ENCODE data around the gene SENP8.
"Not testable (repeated sequence)": the region's sequence is repeated elsewhere in the genome, so short reads cannot be mapped to it uniquely, and the experiment has no call there.

Gene SENP8

DNA sequence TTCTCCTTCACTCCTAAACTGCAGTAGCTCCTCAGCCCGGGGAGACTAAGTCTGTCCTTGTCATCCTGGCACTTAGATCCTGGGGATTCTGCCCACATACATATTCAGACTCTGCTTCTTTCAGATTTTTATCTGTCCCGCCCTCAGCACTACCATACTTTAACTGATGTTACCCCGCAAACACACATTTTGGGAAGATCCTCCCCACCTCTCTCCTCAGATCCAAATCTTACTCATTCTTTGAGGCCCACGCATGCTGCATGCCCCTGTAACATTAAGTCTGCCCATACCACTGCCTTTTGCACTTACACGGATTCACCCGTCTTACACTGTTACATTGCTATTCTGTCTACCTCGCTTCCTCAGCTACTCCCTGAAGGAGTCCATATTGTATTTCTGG, 36.1 kb downstream of the SENP8 start:
- DNase-seq (ENCODE audit: low read depth in 1 of 2, low spot score in 1 of 2) = no peak

DNA sequence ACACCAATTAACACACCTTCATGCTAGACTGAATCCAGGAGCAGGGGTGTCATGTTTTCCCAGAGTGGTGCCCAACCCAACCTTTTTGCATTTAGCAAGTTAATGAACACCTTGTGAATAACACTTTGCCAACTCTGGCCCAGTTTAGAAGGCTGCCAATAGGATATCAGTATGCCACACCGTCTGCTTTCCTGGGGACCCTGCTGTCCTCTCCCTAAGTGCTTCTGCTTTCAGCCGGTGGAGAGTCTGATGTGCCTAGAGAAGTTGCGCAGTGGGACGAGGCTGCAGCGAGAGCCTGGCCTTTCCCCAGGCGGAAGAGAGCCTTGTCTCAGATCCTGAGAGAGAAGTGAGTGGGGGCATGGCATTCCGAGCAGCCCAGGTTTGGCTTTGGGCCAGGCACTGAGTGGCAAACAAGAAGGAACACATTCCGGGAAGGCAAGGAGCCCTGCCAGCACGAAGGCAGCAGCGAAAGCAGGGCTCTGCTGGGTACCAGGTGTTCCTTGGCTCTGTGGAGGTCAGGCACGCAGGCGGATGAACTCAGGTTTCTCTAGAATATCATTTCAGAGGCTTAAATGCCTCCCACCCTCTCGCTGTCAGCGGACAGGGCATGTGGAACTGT, 36.9 kb downstream of the SENP8 start:
- no peak for DNase-seq (ENCODE audit: low read depth in 1 of 2, low spot score in 1 of 2)

DNA sequence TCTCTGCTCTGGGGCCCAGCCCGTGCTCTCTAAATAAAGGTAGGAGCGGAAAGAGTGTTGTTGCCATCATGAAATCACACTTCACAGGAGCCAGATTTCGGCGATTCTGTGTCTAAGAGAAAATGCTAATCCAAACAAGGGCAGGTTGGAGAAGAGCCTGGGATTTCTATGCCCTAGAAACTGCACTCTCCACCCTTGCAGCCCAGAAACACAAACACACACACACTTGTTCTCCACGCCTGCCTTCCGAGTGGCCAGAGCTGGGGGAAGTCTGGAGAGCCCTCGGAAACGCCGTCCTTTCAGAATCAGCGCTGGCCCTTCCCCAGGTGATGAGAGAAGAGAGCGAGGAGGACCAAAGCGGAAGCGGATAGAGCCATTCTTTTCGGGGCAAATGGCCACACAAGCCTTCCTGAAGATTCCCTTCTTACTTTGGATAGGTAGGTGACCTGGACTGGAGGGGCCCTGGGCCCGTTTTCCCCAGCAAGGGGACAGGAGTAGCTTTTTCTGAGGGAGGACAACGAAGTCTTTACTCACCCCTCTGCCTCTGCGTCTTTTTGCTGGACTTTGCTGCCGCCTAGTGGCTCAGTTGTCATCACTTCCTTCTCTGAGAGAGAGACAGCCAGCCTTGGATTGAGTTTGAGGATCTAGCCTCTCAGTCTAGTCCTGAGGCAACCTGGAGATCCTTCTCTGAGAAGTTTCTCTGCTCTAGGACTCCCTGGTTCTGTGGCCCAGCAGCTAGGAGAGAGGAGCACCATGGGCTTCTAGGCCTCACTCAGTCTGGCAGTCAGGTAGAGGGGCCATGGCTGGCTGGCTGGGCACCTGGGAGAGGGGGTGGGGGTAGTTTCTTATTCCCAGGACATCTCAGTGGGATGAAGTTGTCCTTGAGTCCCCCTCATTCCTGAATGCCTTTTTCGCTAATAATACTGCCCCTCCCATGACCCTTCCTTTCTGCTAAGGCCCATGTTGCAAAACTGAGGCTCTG, 37.7 kb downstream of the SENP8 start:
- DNase-seq (ENCODE audit: low read depth in 1 of 2, low spot score in 1 of 2) = peak; percentile 61 to 70

DNA sequence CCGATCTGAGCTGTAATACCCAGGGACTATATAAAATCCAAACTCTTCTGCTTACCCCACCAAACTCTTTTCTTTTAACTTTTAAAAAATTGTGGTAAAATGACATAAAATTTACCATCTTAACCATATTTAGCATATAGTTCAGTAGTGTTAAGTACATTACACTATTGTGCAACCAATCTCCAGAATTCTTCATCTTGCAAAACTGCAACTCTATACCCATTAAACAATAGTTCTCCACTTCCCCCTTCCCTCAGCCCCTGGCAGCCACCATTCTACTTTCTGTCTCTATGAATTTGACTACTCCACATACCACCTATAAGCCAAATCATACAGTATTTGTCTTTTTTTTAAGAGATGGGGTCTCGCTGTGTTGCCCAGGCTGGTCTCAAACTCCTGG, 38.7 kb downstream of the SENP8 start:
- no peak for DNase-seq (ENCODE audit: low read depth in 1 of 2, low spot score in 1 of 2)

DNA sequence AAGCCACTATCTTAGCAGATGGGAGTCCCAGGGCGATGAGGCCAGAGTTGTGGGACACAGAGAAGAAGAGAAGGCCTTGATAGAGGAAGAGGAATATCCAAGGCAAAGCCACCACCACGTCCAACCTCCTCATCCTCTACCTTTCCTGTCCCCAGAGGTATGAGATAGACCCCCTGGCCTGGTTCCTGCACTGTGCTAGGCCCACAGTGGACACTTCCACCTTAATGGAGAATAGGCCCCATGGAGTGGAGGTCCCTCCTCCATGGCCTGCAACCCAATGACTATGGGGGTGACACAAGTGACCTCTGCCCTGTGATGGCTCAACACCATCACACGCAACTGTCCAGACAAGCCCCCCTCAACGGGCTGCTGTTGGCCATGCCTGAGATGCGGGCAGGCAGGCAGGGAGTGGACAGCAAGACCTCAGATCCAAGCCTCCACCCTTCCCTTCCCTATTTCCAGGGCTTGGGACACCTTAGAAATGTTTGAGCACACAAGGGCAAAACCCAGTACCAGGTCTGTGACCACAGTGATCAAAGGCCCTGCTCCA, 42.6 kb downstream of the SENP8 start:
- no peak for DNase-seq (ENCODE audit: low read depth in 1 of 2, low spot score in 1 of 2)

DNA sequence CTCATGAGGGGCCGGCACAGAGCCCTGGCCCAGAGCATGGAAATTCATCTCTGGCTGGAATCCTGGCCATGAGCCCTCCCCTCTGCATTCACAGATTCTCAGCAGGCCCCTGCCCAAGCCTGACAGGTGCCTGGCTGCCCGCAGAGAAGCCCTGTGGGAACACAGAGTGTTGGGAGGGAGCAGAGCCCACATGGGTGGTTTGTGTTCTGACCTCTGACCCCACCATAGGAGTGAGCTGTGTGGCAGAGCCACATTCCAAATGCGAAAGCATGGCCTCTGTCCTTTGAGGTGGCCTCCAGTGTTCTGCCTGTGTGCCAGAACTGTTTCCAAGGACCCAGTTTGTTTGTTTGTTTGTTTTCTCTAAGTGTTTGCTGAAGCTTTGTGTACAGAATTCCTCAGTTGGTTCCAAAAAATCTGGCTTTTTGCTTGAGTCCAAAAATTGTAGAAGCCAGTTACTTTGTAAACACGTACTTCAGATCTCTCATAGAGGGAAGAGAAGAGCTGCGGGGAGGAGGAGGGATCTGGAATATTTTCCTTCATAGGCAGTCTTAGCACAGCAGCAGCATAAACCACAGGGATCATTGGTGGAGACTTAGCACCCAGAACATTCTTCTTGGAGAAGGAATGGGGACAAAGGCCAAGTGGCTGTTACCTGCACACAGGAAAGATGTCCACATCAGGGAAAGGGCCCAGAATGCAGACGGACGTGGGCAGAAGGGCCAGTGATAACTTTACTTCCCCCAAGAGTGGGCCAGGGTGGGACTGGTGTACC, 43.3 kb downstream of the SENP8 start:
- no peak for DNase-seq (ENCODE audit: low read depth in 1 of 2, low spot score in 1 of 2)

DNA sequence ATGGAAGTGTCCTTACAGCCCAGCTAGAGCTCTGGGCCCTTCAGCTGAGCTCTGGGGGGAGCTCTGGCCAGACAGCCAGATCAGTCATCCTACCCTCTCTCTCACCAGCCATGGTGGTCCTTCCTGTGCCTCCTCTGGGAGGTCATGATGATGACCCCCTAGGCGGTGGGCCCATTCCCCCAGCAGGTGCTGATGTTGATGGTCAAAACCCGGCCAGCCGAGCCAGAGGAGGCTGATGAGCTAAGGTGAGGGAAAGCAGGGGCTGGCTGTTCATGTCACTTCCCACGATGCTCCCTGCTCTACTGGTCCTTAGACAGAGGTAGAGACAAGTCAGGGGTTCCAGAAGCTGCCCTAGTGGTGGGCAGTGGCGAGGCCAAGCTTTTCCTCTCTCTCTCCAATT, 44.4 kb downstream of the SENP8 start:
- DNase-seq (ENCODE audit: low read depth in 1 of 2, low spot score in 1 of 2) = no peak

DNA sequence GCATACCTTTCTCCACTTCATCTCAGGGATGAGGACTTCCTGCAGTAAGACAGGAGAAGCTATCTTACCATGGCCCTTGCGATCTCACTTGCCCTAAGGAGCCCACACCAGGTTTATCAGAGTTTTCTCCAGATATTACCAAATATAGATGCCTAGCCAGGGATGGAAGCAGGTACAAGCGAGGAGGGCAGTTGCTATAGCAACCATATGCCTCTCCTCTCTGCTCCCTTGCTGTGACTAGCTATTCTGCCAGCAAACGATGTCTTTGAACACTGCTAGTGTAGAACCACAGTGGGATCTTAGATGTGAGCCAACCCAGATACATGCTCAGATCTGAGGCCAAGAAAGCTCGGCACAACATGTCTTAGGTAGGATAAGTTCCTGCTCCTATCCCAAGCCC, 45.5 kb downstream of the SENP8 start:
- no peak for DNase-seq (ENCODE audit: low read depth in 1 of 2, low spot score in 1 of 2)

DNA sequence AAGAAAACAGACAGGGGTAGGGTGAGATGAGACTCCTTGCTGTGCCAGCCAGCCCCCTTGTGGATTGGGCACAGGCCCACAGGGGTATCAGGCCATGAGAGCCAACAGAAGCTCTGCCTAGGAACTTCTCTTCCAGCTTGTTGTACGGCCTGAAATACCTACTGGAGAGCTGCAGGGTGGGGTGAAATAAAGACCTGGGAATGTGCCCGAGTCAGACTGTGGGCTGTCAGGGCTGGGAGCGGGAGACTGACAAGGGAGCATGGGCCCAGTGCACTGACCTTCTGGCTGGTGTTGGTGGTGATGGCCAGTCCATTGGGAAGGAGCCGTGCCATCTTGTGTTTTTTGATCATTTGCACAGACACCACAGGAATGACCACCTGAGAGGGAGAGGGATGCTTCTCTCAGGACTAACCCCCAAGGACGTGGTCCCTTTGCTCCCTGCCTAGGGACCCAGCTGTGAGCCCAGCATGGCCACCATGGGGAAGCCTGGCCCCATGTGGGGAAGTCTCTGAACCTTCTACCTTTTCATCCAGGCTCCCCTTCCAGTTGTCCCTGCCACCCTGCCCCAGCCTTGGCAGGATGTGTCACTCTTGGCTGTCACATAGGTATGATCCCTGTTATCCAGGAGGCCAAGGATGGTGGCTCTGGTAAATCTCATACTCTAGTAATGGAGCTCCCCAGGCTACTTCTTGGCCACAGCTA, 48.7 kb downstream of the SENP8 start:
- DNase-seq (ENCODE audit: low read depth in 1 of 2, low spot score in 1 of 2) = no peak

DNA sequence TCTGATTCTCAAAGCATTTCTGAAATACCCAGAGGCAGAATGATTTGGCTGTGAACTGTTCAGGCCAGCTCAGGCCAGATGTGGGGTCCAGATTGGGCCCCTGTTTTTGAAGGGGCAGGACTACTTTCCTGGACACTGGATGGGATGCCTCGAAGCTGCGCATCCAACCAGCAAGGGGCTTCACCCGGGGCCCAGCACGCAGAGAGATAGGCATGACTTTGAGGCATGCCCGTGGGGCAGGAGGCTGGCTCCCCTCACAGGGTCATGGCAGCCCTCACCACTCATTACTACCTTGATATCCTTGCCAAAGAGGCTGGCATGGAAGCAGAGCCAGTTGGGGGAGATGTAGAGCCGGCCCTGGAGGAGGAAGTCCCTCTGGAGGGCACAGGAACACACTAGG, 49.2 kb downstream of the SENP8 start:
- DNase-seq (ENCODE audit: low read depth in 1 of 2, low spot score in 1 of 2) = no peak

DNA sequence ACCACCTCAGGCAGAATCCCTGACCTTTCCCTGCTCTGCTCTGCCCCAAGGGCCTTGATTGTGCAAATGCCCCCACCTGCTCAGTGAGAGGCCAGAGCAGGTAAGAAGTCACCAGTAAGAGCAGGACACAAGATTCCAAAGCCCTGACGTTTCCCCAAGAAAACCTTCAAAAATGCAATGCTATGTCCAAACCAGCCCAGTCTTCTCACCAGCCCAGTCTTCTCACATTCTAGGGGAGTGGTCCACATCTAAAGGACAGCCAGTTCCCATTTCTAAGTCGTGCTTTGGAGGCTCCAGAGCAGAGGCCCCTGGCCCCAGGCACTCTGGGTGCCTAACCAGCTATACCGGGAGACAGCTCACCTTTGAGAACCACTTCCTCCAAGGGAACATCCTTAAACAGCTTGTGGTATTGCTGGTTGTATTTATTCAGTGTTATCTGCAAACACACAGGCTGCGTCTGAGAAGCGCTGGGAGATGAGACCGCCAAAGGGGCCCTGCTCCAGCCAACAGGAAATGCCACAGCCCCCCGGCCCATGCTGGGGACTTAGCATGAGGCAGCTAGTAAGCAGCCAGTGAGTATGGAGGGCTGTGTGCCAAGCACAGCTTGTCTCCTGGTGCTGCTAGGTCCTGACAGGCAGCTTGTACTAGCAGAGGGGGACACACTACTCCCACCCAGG, 50.1 kb downstream of the SENP8 start:
- DNase-seq (ENCODE audit: low read depth in 1 of 2, low spot score in 1 of 2) = no peak

DNA sequence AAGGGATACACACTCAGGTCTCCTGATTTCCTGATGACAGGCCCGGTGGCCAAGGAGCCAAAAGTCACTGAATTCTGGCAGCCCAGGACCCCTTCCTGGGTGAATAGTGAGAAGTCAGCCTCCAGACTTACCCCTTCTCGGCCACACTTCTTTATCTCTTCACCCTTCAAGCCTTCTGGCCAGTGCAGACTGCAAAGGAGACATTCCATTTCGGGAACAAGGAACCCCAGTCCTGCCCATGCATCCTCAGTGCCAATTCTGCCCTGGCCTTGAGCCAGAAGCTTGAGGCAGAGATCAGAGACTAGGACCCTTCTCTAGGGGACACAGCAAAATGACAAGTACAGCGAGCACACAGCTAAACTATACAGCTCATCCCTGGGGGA, 50.6 kb downstream of the SENP8 start:
- no peak for DNase-seq (ENCODE audit: low read depth in 1 of 2, low spot score in 1 of 2)

DNA sequence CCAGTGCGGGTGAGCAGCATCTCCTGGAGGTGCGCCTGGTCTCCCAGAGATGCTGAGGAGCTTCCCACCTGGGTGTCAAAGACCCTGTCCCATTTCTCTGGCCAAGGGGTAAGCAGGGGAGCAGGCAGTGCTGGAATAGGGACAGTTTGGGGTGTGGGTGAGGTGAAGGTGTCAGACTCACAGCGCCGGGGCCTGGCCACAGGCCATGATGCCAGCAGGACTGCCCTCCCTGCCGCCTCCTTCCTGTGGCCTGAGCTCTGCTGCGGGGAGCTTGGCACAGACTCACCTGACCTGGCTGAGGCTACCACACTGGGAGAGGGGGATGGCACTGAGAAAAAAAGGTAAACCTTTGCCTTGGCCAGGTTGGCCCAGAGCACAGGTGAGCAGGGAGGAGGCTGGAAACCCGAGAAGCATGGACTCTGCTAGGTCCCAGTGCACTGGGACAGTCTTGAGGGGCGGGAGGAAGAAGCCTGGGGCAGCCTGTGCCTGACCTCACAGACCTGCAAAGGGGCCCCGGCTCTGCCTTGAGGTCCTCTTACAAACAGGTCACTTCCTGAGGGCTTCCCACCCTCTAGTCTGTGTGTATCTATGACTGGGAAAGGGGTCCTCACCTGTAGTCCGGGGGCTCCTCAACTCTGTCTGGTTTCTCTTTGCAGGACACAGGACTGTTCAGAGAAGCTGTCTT, 51.2 kb downstream of the SENP8 start:
- no peak for DNase-seq (ENCODE audit: low read depth in 1 of 2, low spot score in 1 of 2)

DNA sequence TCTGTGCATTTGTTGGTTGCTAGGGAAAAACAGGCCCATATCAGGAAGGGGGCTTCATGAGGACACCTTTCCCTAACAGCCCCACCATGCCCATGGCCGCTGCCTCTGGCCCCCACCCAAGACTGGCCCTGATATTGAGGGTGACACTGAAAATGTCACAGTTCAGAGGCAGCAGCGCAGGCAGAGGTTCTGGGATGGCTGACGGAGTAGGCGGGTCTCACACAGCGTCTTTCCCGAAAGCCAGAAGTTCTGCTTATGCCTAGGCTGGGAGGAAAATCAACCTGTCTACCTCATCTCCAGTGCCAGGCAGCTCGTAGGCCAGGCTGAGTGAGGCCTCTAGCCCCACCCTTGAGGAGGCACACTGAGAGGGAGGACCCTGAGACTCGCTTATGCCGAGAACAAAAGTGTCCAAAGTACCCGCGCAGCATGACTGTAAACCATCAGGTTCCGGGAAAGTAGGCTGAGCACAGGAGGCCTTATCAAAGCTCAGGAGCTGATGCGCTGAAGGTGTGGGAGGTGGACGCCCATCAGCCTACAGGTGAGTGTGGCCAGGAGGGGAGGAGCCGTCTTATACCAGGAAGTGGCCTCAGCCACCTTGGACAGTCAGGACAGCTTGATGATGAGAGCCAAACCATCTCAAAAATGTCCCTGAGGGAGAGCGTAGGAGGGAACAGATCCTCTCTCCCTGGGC, 51.9 kb downstream of the SENP8 start:
- DNase-seq (ENCODE audit: low read depth in 1 of 2, low spot score in 1 of 2) = no peak

DNA sequence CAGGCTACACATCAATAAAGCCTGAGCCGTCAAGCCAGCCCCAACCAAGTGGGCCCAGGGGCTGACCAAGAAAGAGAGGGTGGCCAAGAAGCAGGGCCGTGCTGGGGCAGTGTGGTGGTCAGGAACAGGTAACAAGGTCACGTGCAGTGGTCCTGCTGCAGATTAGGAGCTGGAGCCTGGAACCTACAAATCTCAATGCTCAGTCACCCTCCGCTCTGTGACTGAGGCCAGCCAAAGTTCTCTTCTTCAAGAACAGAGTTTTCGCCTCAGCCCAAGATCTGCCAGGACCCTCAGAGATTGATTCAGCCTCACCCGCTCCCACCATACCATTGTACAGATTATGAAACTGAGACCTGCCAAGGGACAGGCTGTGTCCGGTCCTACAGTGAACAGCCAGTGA, 52.5 kb downstream of the SENP8 start:
- no peak for DNase-seq (ENCODE audit: low read depth in 1 of 2, low spot score in 1 of 2)

DNA sequence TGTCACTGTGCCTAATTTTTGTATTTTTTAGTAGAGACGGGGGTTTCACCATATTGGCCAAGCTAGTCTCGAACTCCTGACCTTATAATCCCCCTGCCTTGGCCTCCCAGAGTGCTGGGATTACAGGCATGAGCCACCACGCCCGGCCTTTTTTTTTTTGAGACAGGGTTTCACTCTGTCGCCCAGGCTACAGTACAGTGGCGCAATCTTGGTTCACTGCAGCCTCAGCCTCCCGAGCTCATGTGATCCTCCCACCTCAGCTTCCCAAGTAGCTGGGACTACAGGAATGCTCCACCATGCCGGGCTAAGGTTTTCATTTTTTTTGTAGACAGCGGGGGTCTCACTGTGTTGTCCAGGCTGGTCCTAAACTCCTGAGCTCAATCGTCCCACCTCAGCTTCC, 53.8 kb downstream of the SENP8 start:
- not testable (repeated sequence) for DNase-seq (ENCODE audit: low read depth in 1 of 2, low spot score in 1 of 2)

DNA sequence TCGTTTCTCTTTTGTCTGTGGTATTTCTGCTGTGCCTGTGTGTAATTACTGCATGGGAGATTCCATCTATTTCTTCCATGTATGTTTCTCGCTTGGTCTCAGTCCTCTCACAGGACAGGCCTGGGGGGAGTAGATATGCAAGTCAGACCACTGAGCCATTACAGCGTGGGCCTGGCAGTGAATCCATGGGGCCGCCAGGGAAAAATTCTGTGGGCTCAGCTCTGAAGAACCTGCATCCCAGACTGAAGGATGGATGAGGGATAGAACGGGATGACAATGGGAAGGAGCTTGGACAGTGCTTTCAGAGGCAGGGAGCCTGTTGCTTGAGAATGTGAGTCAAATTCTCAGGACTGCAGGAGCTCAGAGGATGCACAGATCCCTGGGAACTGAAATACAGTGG, 54.6 kb downstream of the SENP8 start:
- no peak for DNase-seq (ENCODE audit: low read depth in 1 of 2, low spot score in 1 of 2)

DNA sequence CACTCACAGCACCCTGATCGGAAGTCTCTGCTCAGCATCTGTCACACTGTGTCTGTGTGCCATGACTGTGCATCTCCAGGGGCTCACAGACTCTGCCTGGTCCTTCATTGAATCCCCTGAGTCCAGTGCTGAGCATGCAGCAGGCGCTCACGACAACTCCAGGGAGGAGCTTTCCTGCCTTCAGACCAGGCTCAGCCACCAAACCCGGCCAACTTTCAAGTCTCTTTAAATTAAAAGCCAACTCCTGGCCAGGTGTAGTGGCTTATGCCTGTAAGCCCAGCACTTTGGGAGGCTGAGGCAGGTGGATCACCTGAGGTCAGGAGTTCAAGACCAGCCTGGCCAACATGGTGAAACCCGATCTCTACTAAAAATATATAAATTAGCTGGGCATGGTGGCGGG, 55.2 kb downstream of the SENP8 start:
- DNase-seq (ENCODE audit: low read depth in 1 of 2, low spot score in 1 of 2) = no peak

DNA sequence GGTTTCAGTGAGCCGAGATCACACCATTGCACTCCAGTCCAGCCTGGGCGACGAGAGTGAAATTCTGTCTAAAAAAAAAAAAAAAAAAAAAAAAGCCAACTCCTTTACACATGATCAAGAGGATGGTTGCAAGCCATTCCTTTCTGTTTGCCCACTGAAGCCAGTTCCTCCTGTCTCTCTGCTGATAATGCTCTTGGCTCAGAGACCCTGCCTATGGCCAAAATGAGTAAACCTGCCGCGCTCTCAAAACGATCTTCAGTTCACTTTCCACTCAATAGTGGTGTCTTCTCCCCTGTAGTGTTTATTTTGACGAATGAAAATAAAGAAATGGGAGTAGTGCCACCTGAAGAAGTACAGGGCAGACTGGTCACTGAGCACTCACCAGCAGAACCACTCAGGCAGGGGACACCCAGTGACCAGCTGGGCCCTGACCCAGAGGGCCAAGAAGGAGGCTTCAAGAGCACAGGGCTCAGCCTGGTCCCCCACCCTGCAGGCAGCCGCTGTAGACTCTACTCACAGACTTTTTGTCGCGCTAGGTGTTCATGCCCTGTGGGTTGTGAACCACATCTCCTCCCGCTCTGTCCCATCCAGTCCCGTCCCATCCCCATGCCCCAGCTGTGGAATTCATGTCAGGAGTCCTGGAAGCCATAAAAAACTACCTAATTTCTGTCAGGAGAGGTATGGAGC, 55.8 kb downstream of the SENP8 start:
- no peak for DNase-seq (ENCODE audit: low read depth in 1 of 2, low spot score in 1 of 2)
